HG03521 (cell line): ENCODE measurements around the gene PSMC5.
"Not testable (repeated sequence)": the region's sequence is repeated elsewhere in the genome, so short reads cannot be mapped to it uniquely, and the experiment has no call there.

Experiments used
- ATAC-seq: cut with Tn5 transposase; IDR thresholded peaks from one replicate; pipeline ENCODE4 v1.9.1; 2021; ENCODE audit warnings: mild to moderate bottlenecking, moderate library complexity; ENCODE audit not compliant: unreplicated experiment

Gene PSMC5

GRCh38 chr17:63837962-63838600 lies 10.8 kb downstream of the PSMC5 start:
- ATAC-seq = no peak

DNA sequence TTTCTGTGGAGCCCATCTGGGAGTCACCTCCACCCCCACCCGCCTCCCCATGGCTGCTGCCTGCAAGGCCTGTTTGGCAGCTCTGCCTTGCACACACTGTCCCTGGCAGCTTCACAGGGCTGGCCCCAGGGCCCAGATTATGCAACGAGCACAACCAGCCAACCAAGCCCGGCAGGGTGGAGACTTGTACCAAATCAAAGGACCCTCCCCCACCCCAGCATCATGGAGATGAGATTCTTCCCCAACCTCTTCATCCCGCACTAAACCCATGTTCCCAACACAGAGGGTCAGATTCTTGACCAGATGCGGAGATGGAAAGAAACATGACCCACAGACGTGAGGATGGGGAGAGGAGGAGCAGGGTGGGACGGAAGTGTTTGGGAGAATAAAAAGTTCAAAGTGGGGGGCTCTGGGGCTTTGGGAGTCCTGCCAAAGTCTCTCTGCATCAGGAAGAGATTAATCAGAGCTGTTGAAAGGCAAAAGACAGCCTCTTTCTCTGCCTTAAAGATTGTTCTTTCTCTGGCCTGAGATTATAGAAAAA lies 11.5 kb downstream of the PSMC5 start:
- no peak for ATAC-seq

DNA sequence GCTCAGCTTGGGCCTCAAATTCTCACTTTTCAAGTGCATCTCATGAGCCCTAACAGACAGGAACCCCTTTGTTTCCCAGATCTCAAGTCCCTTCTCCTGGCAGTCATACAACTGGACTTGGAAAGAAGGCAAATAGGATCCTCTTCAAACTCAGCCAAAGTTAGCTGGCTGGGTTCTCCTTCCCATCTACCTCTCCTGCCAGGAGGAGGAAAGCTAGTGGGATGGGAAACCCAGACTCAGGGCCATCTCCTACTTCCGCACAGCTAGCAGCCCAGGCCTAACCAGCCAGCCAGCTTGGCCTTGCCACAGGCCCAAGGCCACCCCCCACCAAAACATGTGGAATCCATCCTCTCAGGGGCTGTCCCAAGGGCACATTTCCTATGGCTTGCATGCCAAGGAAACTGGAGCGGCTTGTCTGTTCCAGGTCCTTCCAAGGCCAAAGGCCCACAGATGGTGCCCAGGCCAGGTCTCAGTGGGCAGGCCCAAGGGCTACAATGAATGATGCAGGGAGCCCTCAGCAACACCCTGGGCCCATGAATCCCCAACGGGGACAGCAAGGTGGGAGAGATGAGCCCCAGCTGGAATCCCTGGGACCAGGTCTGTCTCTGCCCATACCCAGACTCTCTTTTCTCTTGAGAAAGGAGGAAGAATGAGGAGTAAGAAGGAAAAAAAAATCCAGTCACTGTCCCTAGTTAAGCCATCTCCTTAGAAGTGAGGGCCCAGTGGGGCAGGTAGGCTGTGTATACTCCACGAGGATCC lies 13.5 kb downstream of the PSMC5 start:
- no peak for ATAC-seq

GRCh38 chr17:63841350-63842172 lies 14.3 kb downstream of the PSMC5 start:
- ATAC-seq = no peak

GRCh38 chr17:63842173-63842539 lies 14.9 kb downstream of the PSMC5 start:
- peak; percentile 29 for ATAC-seq

- ATAC-seq = peak; percentile 79
Measured at GRCh38 chr17:63842540-63843386, 15.5 kb downstream of the PSMC5 start, which contains the start of gene SMARCD2. Gene SMARCD2, minus strand, starts transcription at chr17:63842685. Its CDS starts 11 bp downstream, at chr17:63842674.

GRCh38 chr17:63843387-63843888 lies 16.2 kb downstream of the PSMC5 start:
- ATAC-seq = not testable (repeated sequence)

DNA sequence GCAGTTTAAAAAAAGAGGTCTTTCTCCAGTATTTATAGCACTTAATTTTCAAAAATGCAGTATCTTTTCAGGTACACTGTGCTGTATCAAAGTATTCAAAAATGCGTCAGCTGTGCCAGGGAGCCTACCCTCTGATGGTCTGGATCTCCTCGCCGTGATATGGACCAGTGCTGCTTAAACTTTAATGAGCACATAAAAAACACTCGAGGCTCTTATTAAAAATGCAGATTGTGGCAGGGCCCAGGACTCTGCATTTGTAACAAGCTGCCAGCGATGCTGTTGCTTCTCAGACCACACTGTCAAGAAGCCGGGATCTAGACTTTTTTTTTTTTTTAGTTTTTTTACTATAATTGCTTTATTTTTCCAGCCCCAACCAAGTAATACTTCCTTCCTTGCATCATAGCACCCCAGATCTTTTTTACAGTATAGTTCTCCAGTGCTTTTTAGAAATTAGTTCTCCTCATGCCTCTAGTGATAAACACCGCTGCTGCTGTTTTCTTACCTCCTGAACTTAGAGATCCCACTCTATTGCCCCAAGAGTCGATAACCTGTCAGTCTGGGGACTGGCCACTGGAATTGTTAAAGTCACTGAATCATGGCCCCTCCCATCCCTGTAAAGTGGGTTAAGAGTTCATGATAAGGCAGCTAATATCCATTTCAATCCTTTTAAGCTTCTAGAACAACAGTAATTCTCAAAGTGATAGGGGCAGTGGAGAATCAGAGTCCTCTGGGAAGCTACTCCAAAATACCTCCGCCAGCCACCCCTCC lies 16.9 kb downstream of the PSMC5 start:
- no peak for ATAC-seq

- ATAC-seq = no peak
Measured at GRCh38 chr17:63845509-63845908, 18.3 kb downstream of the PSMC5 start.

- no peak for ATAC-seq
Measured at GRCh38 chr17:63847525-63848249, 20.5 kb downstream of the PSMC5 start.

- ATAC-seq = peak; percentile 77
Measured at GRCh38 chr17:63848834-63849689, 21.8 kb downstream of the PSMC5 start.

DNA sequence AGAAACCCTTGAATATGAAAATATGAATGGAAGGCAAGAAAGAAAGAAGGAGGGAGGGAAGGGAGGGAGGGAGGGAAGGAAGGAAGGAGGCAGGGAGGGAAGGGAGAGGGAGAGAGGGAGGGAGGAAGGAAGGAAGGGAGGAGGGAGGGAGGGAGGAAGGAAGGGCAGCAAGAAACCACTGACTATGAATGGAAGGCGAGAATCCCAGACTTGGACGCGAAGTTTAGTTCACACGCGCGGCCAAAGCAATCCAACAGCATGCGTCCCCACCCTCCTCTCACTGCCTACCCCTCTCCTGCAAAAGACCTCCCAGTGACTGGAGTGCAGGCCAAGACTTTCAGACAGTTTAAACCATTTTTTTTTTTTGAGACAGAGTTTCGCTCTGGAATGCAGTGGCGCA lies 23.2 kb downstream of the PSMC5 start:
- no peak for ATAC-seq

DNA sequence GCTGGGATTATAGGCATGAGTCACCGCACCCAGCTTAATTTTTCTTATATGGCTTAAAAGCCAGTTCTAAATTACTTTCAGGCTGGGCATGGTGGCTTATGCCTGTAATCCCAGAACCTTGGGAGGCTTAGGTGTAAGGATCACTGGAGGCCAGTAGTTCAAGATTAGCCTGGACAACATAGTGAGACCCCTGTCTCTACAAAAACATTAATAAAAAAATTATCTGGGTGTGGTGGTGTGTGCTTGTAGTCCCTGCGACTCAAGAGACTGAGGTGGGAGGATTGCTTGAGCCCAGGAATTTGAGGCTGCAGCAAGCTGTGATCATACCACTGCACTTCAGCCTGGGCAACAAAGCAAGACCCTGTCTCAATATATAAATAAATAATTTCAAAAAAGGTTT lies 26.0 kb downstream of the PSMC5 start:
- ATAC-seq = no peak

DNA sequence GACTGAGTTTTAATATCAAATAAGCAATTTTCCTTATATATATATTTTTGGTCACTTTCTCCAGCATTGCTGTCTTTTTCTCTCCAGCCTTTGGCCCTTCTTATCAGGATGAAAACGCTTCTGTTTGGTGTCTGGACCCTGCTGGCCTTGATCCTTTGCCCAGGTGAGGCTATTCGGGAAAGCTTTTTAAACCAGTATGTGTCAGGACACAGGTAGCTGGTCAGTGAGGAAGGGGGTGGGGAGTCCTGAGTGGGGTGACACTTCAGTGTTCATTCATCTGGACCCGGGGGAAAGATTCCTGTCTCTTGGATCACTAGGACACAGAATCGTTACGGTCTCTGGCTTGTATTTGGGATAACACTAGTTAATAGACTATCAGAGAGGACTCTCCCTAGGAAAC lies 27.5 kb downstream of the PSMC5 start:
- ATAC-seq = no peak

DNA sequence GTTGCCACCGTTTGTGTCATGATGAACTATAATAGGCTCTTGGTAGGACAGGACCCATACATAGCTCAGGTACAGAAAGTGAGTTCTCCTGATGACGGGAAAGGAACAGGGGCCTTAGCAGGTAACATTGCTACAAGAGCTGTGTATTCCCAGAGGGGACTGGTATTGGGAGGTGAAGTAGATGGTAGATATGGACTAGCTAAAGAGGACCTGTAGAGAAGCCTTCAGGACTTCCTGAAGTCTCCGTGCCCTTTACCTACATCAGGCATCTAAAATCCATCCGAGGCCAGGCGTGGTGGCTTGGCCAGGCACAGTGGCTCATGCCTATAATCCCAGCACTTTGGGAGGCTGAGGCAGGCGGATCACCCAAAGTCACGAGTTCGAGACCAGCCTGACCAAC lies 28.0 kb downstream of the PSMC5 start:
- ATAC-seq = no peak

- ATAC-seq = not testable (repeated sequence)
Measured at GRCh38 chr17:63856425-63856824, 29.2 kb downstream of the PSMC5 start.

DNA sequence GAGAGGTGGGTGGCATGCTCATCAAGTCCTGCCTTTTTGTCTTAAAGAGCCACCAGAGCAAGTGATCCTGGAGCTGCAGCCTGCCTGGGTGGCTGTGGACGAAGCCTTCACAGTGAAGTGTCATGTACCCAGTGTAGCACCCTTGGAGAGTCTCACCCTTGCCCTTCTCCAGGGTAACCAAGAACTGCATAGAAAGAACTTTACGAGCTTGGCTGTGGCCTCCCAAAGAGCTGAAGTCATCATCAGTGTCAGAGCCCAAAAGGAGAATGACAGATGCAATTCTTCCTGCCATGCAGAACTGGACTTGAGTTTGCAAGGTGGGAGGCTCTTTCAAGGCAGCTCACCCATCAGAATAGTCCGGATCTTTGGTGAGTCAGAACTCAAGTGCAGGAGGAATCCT lies 32.0 kb downstream of the PSMC5 start:
- ATAC-seq = no peak

GRCh38 chr17:63866625-63867024 lies 39.4 kb downstream of the PSMC5 start:
- ATAC-seq = not testable (repeated sequence)
